SK-N-SH (cell line): ENCODE measurements around the gene GPHB5. TPM values are rescaled to one million over a fixed set of nuclear protein-coding genes. Genes with fewer than 3 reads are reported as not detected.

Source experiments
- CTCF ChIA-PET: fragments of 300-600, 350-600 bp; formaldehyde crosslinking; extraction: SDS; loops from one replicate; lab custom pipeline; 2021; lab: Yijun Ruan, JAX
- POLR2A ChIA-PET: fragments of 350-600 bp; sonication (Branson Sonifier 250); formaldehyde crosslinking; extraction: SDS; loops from one replicate; lab custom pipeline; 2020; ENCODE audit warnings: antibody characterized with exemption, inconsistent platforms; lab: Yijun Ruan, JAX
- DNase-seq: peaks from one replicate; pipeline ENCODE4 v3.0.0; 2012
- H2AFZ ChIP-seq: fragments of 200-600 bp; sonication (generic); 2 replicates; pipeline ENCODE4 v1.8.1; 2016; ENCODE audit warnings: antibody characterized with exemption, mild to moderate bottlenecking, low read depth
- H3F3A ChIP-seq: fragments of 200-600 bp; sonication (generic); replicated peaks from 2 replicates; pipeline ENCODE3; 2016; ENCODE audit warnings: antibody characterized with exemption, mild to moderate bottlenecking; ENCODE audit not compliant: insufficient read depth
- H3K27ac ChIP-seq, 2 experiments: fragments of 200-500 bp in 1 of 2; fragments of 200-600 bp in 1 of 2; sonication (Bioruptor generic) in 1 of 2; sonication (generic), shearing (Covaris generic) in 1 of 2; 2 replicates each; pipeline versions ENCODE4 v1.5.1 to v1.6.1; 2014 to 2016; ENCODE audit warnings: low read depth in 2 of 2, inconsistent platforms in 1 of 2, low read length in 1 of 2, mild to moderate bottlenecking in 1 of 2, mixed read lengths in 1 of 2
- H3K27me3 ChIP-seq: fragments of 200-600 bp; sonication (generic), shearing (Covaris generic); 2 replicates; pipeline ENCODE4 v1.6.1; 2016; ENCODE audit warnings: mixed run types; ENCODE audit not compliant: insufficient read depth
- H3K36me3 ChIP-seq, 2 experiments: fragments of 200-500 bp in 1 of 2; fragments of 200-600 bp in 1 of 2; sonication (Bioruptor generic) in 1 of 2; sonication (generic) in 1 of 2; replicated peaks in 1 of 2; 2 replicates each; pipeline versions ENCODE3 to v1.5.1; 2014 to 2016; ENCODE audit warnings: low read length in 1 of 2, mild to moderate bottlenecking in 1 of 2; ENCODE audit not compliant: insufficient read depth in 2 of 2, control insufficient read depth in 1 of 2
- H3K4me1 ChIP-seq, 2 experiments: fragments of 200-500 bp in 1 of 2; fragments of 200-600 bp in 1 of 2; sonication (Bioruptor generic) in 1 of 2; sonication (generic), shearing (Covaris generic) in 1 of 2; 2 replicates each; pipeline versions ENCODE4 v1.5.1 to v1.6.1; 2014 to 2016; ENCODE audit warnings: low read depth in 1 of 2, low read length in 1 of 2, mixed run types in 1 of 2; ENCODE audit not compliant: insufficient read depth in 2 of 2, control insufficient read depth in 1 of 2
- H3K4me2 ChIP-seq: fragments of 200-600 bp; sonication (generic), shearing (Covaris generic); 2 replicates; pipeline ENCODE4 v1.6.1; 2017; ENCODE audit warnings: mixed run types
- H3K4me3 ChIP-seq, 2 experiments: fragments of 200-500 bp in 1 of 2; fragments of 200-600 bp in 1 of 2; sonication (Bioruptor generic) in 1 of 2; sonication (generic), shearing (Covaris generic) in 1 of 2; 2 replicates each; pipeline versions ENCODE4 v1.5.1 to v1.8.1; 2014 to 2016; ENCODE audit warnings: low read depth in 2 of 2, inconsistent platforms in 1 of 2, low read length in 1 of 2, mild to moderate bottlenecking in 1 of 2, mixed read lengths in 1 of 2, moderate library complexity in 1 of 2
- H3K79me2 ChIP-seq: fragments of 200-600 bp; sonication (generic); 2 replicates; pipeline ENCODE4 v1.8.1; 2017; ENCODE audit warnings: mild to moderate bottlenecking; ENCODE audit not compliant: insufficient read depth
- H3K9ac ChIP-seq: fragments of 200-600 bp; sonication (generic); 2 replicates; pipeline ENCODE4 v1.6.1; 2017; ENCODE audit warnings: mixed run types
- H3K9me2 ChIP-seq: fragments of 200-600 bp; sonication (generic); 2 replicates; pipeline ENCODE4 v1.6.1; 2017; ENCODE audit warnings: mixed run types
- H3K9me3 ChIP-seq: fragments of 200-600 bp; sonication (generic); 2 replicates; pipeline ENCODE4 v1.6.1; 2017; ENCODE audit warnings: mixed run types, mild to moderate bottlenecking, moderate library complexity
- H4K20me1 ChIP-seq: fragments of 200-600 bp; sonication (generic); 2 replicates; pipeline ENCODE4 v1.6.1; 2017; ENCODE audit warnings: mild to moderate bottlenecking, mixed run types; ENCODE audit not compliant: insufficient read depth
- CHD2 ChIP-seq: fragments of 150-350 bp; IDR thresholded peaks from 2 replicates; pipeline ENCODE4 v1.6.1; 2018; ENCODE audit warnings: low read length; ENCODE audit not compliant: partially characterized antibody
- CTCF ChIP-seq: fragments of 200-600 bp; sonication (generic); IDR thresholded peaks from 2 replicates; pipeline ENCODE4 v1.6.1; 2017; ENCODE audit warnings: antibody characterized with exemption, mild to moderate bottlenecking, moderate library complexity
- FOXJ3 ChIP-seq: sonication (generic); formaldehyde crosslinking; IDR thresholded peaks from 2 replicates; pipeline ENCODE4 v1.5.1; 2020; ENCODE audit warnings: mild to moderate bottlenecking, missing genetic modification reagents
- GABPA ChIP-seq: IDR thresholded peaks from 2 replicates; pipeline ENCODE4 v1.4.0; 2012; ENCODE audit warnings: low read depth, mild to moderate bottlenecking
- GATA2 ChIP-seq: sonication (generic); formaldehyde crosslinking; IDR thresholded peaks from 2 replicates; pipeline ENCODE4 v1.5.0; 2020; ENCODE audit warnings: mild to moderate bottlenecking, missing genetic modification reagents
- MEF2A ChIP-seq: IDR thresholded peaks from 2 replicates; pipeline ENCODE4 v1.4.0; 2012; ENCODE audit warnings: low read depth, borderline replicate concordance
- POLR2AphosphoS5 ChIP-seq: IDR thresholded peaks from 2 replicates; pipeline ENCODE4 v1.6.1; 2012; ENCODE audit warnings: low read depth, low read length
- RAD21 ChIP-seq: IDR thresholded peaks from 2 replicates; pipeline ENCODE4 v1.6.1; 2012; ENCODE audit warnings: mild to moderate bottlenecking, low read length
- SIN3A ChIP-seq: IDR thresholded peaks from 2 replicates; pipeline ENCODE4 v1.6.1; 2012; ENCODE audit warnings: low read depth, mild to moderate bottlenecking, low read length, moderate library complexity, borderline replicate concordance
- TAF1 ChIP-seq: IDR thresholded peaks from 2 replicates; pipeline ENCODE4 v1.6.1; 2012; ENCODE audit warnings: low read depth, mild to moderate bottlenecking, low read length, moderate library complexity, borderline replicate concordance
- USF1 ChIP-seq: IDR thresholded peaks from 2 replicates; pipeline ENCODE4 v1.4.0; 2012; ENCODE audit warnings: low read depth, borderline replicate concordance
- WGBS: methylation state at CpG from one replicate; pipeline ENCODE4 v1.1.6; 2017; ENCODE audit warnings: low lambda C conversion rate; 5-methylcytosine and 5-hydroxymethylcytosine counted together
- polyA plus RNA-seq, 3 experiments: library from polyadenylated mRNA; depleted of rRNA; stranded (reverse); fragments of >200 nt; gene quantifications; 2 replicates each; pipeline ENCODE4 v1.2.3, GENCODE V29; 2012
- TF ChIP-seq, protein P1 (sequence below): IDR thresholded peaks from 2 replicates; pipeline ENCODE4 v1.4.0; 2012; ENCODE audit warnings: low read depth, borderline replicate concordance

GPHB5 gene
- polyA plus RNA-seq, 1 of the 3 experiments (the other 2 are of a cell fraction): not detected

DNA sequence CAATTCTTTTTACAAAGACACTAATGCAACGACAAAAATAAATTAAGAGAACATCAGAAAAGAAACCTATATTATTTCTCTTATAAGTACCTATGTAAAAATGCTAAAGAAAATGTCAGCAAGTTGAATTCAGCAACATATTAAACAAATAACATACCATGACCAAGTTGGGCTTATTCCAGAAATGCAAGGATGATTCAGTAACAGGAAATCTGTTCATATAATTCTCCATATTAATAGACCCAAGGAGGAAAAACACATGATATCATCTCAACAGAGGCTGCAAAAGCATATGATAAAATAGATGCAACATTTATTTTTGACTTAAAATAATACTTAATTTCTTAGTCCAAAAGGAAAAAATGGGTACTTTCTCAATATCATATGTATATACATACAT is 25.1 kb upstream of the GPHB5 start:
- no peak for TF ChIP-seq FOXJ3
- TF ChIP-seq, all 33 proteins: peak for 0

GRCh38 chr14:63342371-63342770 is 23.6 kb upstream of the GPHB5 start:
- Histone ChIP-seq H4K20me1 (no peaks in the 10 kb centered on the region), H3K27me3 (no peaks in the 10 kb centered on the region), H3K36me3 (no peaks in the 10 kb centered on the region), H3K9me2 (no peaks in the 10 kb centered on the region), H2AFZ (no peak overlapping the region), H3K4me2 (no peak overlapping the region), H3K9ac (no peak overlapping the region), H3K4me3 (no peak overlapping the region), H3F3A (peaks cover 5% of the 10 kb centered on the region), H3K9me3 (no peaks in the 10 kb centered on the region), H3K79me2 (no peaks in the 10 kb centered on the region), H3K27ac (no peak overlapping the region), H3K4me1 (peaks cover 0 to 9% of the 10 kb centered on the region in 2 experiments; a peak in 1 of 4 replicates)
- CTCF ChIA-PET: interaction anchor here (1.1 to 1.5 kb wide), 2 partner anchors 9 to 47 kb away, joined by 3 to 4 read pairs; no protein-coding TSS in a partner anchor
- 63% methylated on average over 7 of the region's 7 CpGs for WGBS
- TF ChIP-seq SIN3A (no peak), TAF1 (no peak), GATA2 (no peak), GABPA (no peak), MEF2A (no peak), USF1 (no peak), RAD21 (no peak), CTCF (no peak), CHD2 (no peak), POLR2AphosphoS5 (no peak)
- TF ChIP-seq, protein P1, sequence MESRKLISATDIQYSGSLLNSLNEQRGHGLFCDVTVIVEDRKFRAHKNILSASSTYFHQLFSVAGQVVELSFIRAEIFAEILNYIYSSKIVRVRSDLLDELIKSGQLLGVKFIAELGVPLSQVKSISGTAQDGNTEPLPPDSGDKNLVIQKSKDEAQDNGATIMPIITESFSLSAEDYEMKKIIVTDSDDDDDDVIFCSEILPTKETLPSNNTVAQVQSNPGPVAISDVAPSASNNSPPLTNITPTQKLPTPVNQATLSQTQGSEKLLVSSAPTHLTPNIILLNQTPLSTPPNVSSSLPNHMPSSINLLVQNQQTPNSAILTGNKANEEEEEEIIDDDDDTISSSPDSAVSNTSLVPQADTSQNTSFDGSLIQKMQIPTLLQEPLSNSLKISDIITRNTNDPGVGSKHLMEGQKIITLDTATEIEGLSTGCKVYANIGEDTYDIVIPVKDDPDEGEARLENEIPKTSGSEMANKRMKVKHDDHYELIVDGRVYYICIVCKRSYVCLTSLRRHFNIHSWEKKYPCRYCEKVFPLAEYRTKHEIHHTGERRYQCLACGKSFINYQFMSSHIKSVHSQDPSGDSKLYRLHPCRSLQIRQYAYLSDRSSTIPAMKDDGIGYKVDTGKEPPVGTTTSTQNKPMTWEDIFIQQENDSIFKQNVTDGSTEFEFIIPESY: no peak
- no peak for DNase-seq
- POLR2A ChIA-PET: no interaction called here

More for the DNA sequence above, 25.1 kb upstream of the GPHB5 start:
- Histone ChIP-seq H3K9me3 (no peaks in the 10 kb centered on the region), H3K27ac (no peak overlapping the region), H3K4me1 (peaks cover 0 to 9% of the 10 kb centered on the region in 2 experiments; a peak in 1 of 4 replicates), H3K79me2 (no peaks in the 10 kb centered on the region), H3F3A (peaks cover 5% of the 10 kb centered on the region), H3K27me3 (no peaks in the 10 kb centered on the region), H3K4me3 (no peak overlapping the region), H3K9ac (no peak overlapping the region), H3K36me3 (no peaks in the 10 kb centered on the region), H2AFZ (no peak overlapping the region), H3K4me2 (no peak overlapping the region), H4K20me1 (no peaks in the 10 kb centered on the region), H3K9me2 (no peaks in the 10 kb centered on the region)
- no peak for DNase-seq
- 71% methylated on average over 1 of the region's 1 CpG for WGBS
- CTCF ChIA-PET: no interaction called here
- POLR2A ChIA-PET: no interaction called here
